ENCODE measurements around the gene PALLD. TPM values are rescaled to one million over a fixed set of nuclear protein-coding genes. Genes with fewer than 3 reads are reported as not detected.
"Not testable (repeated sequence)": the region's sequence is repeated elsewhere in the genome, so short reads cannot be mapped to it uniquely, and the experiment has no call there.

The PALLD gene
- total RNA-seq, 4 donors from 2014 or later, result 93.3 to 214 (median 174) TPM

DNA sequence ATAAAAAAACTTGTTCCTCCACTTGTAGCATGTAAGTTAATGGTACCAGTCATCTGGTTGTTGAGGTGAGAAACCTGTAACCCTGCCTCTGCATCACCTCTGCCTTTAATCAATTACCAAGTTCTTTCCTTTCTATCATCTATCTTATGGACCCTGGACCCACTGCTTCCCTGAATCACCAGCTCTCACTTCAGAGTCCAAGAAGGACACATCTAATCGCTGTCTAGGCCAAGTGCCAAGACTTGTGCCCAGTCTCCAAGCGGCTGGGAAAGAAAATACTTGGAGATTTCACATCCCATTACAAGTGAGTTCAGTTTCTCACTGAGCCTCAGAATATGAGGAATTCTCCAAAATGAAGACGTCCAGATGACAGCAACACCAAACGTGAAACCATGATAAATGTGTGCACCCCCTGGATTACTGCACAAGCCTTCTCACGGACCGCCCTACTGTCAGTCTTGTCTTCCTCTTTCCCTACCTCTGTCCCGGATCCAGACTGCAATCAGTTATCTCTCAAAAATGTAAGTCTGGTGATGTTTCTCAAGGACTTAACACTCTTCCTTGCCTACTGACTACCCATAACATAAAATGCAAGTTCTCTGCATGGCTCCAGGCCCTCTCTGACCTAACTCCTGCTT is 10.4 kb downstream of the PALLD start:
- WGBS, 2 donors, result 79 to 82% methylated on average over 7 of the region's 7 CpGs
- H3K27ac ChIP-seq, result no peak overlapping the region
- H3K4me3 ChIP-seq, result no peak overlapping the region
- no peaks in the 10 kb centered on the region for H3K27me3 ChIP-seq
- no peaks in the 10 kb centered on the region for H3K4me1 ChIP-seq
- no peak for TF ChIP-seq POLR2A (IDR thresholded peaks at IDR 0.05)
- no peak for TF ChIP-seq EP300 (IDR thresholded peaks at IDR 0.05)
- H3K36me3 ChIP-seq, result no peaks in the 10 kb centered on the region
- DNase-seq (ENCODE audit: low spot score in 2 of 2), result no peak
- no peaks in the 10 kb centered on the region for H3K9me3 ChIP-seq

DNA sequence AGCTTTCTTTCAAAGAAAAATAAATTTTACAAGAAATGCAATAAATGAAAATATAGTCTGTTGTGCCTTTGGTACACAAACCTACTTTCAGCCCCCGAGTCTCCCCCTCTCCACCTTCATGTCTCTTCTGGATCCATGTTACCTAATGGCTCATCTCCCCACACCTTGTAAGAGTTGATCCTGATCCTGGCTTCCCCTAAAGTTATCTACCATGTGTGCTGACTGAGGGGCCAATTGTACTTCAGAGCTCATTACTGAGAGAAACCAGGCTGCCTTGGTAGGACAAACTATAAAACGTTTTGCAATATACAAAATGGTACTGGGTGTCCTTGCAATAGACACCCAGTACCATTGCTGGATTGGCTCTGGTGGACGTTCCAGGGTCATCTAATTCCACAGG is 11.8 kb downstream of the PALLD start:
- Histone ChIP-seq H3K36me3 (no peaks in the 10 kb centered on the region), H3K27ac (no peak overlapping the region), H3K27me3 (no peaks in the 10 kb centered on the region), H3K4me1 (no peaks in the 10 kb centered on the region), H3K9me3 (no peaks in the 10 kb centered on the region), H3K4me3 (no peak overlapping the region)
- no peak for DNase-seq (ENCODE audit: low spot score in 2 of 2)
- 69 to 78% methylated on average over 3 of the region's 3 CpGs for WGBS, 2 donors
- TF ChIP-seq EP300 (IDR thresholded peaks at IDR 0.05), result no peak
- TF ChIP-seq, protein P1, sequence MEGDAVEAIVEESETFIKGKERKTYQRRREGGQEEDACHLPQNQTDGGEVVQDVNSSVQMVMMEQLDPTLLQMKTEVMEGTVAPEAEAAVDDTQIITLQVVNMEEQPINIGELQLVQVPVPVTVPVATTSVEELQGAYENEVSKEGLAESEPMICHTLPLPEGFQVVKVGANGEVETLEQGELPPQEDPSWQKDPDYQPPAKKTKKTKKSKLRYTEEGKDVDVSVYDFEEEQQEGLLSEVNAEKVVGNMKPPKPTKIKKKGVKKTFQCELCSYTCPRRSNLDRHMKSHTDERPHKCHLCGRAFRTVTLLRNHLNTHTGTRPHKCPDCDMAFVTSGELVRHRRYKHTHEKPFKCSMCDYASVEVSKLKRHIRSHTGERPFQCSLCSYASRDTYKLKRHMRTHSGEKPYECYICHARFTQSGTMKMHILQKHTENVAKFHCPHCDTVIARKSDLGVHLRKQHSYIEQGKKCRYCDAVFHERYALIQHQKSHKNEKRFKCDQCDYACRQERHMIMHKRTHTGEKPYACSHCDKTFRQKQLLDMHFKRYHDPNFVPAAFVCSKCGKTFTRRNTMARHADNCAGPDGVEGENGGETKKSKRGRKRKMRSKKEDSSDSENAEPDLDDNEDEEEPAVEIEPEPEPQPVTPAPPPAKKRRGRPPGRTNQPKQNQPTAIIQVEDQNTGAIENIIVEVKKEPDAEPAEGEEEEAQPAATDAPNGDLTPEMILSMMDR (IDR thresholded peaks at IDR 0.05), result no peak
- no peak for TF ChIP-seq POLR2A (IDR thresholded peaks at IDR 0.05)

DNA sequence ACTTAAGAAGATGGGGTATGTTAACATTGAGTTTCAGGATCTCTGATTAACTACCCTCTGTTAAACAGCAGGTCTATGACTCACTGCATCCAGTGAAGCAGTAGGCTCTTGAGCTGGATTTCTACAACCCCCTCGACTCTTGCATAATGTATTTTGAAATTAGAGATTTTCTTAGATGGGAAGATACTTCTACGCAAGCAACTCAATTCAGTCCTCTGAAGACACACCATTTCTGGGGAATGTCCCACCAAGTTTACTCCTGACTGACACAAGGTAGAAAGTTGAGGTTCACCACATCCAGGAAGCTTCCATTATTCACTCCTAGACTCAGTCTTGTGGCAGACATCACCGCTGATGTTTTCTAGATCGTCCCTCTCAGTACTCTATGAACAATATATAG is 12.9 kb downstream of the PALLD start:
- WGBS, 2 donors, result 87 to 89% methylated on average over 4 of the region's 4 CpGs
- no peak for DNase-seq (ENCODE audit: low spot score in 2 of 2)
- H3K9me3 ChIP-seq, result no peaks in the 10 kb centered on the region

DNA sequence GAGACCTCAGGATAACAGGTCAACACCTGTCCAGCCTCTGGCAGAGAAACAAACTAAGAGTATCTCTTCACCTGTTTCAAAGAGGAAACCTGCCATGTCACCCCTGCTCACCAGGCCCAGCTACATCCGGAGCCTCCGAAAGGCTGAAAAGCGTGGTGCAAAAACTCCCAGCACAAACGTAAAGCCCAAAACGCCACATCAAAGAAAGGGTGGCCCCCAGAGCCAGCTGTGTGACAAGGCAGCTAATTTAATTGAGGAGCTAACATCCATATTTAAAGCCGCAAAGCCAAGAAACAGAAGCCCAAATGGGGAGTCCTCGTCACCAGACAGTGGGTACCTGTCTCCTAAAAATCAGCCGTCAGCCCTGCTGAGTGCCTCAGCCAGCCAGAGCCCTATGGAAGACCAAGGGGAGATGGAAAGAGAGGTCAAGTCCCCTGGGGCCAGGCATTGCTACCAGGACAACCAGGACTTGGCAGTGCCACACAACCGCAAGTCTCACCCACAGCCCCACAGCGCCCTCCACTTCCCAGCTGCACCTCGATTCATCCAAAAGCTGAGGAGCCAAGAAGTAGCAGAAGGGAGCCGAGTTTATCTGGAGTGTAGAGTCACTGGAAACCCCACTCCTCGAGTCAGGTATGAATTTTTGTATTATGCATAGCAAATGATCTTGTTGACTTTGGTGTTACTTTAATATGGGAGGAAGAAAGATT is 15.1 kb downstream of the PALLD start:
- Histone ChIP-seq H3K9me3 (no peaks in the 10 kb centered on the region), H3K27ac (no peak overlapping the region), H3K4me1 (peaks cover 0 to 4% (median 0%) of the 10 kb centered on the region in 4 donors), H3K4me3 (no peak overlapping the region), H3K36me3 (no peaks in the 10 kb centered on the region), H3K27me3 (no peaks in the 10 kb centered on the region)
- DNase-seq (ENCODE audit: low spot score in 2 of 2), result no peak
- TF ChIP-seq POLR2A (IDR thresholded peaks at IDR 0.05) (no peak), EP300 (IDR thresholded peaks at IDR 0.05) (no peak)
- TF ChIP-seq, protein P1 (IDR thresholded peaks at IDR 0.05), result no peak
- WGBS, 2 donors, result 85% methylated on average over 13 of the region's 13 CpGs

More for the DNA sequence above, 12.9 kb downstream of the PALLD start:
- TF ChIP-seq POLR2A (IDR thresholded peaks at IDR 0.05) (no peak), EP300 (IDR thresholded peaks at IDR 0.05) (no peak)
- TF ChIP-seq, protein P1 (IDR thresholded peaks at IDR 0.05), result no peak
- Histone ChIP-seq H3K4me1 (peaks cover 0 to 4% (median 0%) of the 10 kb centered on the region in 4 donors), H3K36me3 (no peaks in the 10 kb centered on the region), H3K4me3 (no peak overlapping the region), H3K27me3 (no peaks in the 10 kb centered on the region), H3K27ac (no peak overlapping the region)

DNA sequence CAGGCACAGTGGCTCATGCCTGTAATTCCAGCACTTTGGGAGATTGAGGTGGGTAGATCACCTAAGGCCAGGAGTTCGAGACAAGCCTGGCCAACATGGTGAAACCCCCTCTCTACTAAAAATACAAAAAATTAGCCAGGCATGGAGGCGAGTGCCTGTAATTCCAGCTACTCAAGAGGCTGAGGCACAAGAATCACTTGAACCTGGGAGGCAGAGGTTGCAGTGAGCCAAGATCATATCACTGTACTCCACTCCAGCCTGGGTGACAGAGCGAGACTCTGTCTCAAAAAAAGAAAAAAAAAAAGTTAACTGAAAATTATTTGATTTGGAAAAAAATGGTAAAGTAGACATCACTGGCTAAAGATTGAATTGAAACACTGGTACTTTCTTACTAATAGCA is 17.0 kb downstream of the PALLD start:
- H3K9me3 ChIP-seq; DNase-seq (ENCODE audit: low spot score in 2 of 2): not testable (repeated sequence)

DNA sequence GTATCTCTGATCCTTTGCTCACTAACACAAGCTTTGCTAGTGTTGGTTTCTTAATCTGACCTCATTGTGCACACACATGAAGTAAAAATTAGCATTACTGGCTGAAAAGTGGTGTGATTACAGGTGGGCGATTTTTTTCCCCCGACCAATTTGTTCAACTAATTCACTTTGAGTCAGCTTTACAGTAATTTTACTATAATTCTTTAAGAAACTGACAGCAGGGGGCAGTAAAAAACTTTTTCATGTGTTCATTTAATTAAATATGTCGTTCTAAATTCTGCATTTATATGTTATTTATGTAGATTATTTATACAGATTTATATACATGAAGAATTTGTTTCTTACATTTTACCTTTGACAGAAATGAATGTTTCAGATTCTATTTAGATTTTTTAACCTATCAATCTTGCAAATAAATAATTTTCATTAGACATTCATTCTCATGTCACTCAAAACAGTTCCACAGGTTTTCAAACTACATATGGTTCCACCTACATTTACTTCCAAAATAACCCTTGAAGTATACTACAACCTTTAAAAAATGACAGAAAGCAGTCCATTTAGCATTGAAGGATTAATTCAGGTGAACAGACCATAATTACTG is 17.5 kb downstream of the PALLD start:
- no peak for DNase-seq (ENCODE audit: low spot score in 2 of 2)
- WGBS, 2 donors, result 11 to 16% methylated on average over 3 of the region's 3 CpGs
- TF ChIP-seq, protein P1 (IDR thresholded peaks at IDR 0.05), result peak; percentile 5 to 49 (median 38)
- TF ChIP-seq EP300 (IDR thresholded peaks at IDR 0.05), result no peak
- TF ChIP-seq POLR2A (IDR thresholded peaks at IDR 0.05), result no peak
- H3K36me3 ChIP-seq, result no peaks in the 10 kb centered on the region
- H3K4me3 ChIP-seq, result no peak overlapping the region
- no peaks in the 10 kb centered on the region for H3K9me3 ChIP-seq
- H3K27ac ChIP-seq, result no peak overlapping the region
- no peaks in the 10 kb centered on the region for H3K27me3 ChIP-seq
- peaks cover 0 to 4% (median 0%) of the 10 kb centered on the region in 4 donors for H3K4me1 ChIP-seq

More for the DNA sequence above, 17.0 kb downstream of the PALLD start:
- not testable (repeated sequence) for H3K4me3 ChIP-seq, H3K36me3 ChIP-seq, H3K4me1 ChIP-seq, H3K27me3 ChIP-seq, H3K27ac ChIP-seq
- WGBS, 2 donors, result 82 to 90% methylated on average over 3 of the region's 3 CpGs
